ENCODE data around the gene ST6GAL1.

- TF ChIP-seq POLR2AphosphoS5 (IDR thresholded peaks at IDR 0.05; ENCODE audit: low read depth, low read length) (no peak), SIN3A (IDR thresholded peaks at IDR 0.05; ENCODE audit: borderline replicate concordance, insufficient read depth, low read depth, low read length) (no peak)
- TF ChIP-seq, protein P1, sequence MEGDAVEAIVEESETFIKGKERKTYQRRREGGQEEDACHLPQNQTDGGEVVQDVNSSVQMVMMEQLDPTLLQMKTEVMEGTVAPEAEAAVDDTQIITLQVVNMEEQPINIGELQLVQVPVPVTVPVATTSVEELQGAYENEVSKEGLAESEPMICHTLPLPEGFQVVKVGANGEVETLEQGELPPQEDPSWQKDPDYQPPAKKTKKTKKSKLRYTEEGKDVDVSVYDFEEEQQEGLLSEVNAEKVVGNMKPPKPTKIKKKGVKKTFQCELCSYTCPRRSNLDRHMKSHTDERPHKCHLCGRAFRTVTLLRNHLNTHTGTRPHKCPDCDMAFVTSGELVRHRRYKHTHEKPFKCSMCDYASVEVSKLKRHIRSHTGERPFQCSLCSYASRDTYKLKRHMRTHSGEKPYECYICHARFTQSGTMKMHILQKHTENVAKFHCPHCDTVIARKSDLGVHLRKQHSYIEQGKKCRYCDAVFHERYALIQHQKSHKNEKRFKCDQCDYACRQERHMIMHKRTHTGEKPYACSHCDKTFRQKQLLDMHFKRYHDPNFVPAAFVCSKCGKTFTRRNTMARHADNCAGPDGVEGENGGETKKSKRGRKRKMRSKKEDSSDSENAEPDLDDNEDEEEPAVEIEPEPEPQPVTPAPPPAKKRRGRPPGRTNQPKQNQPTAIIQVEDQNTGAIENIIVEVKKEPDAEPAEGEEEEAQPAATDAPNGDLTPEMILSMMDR (IDR thresholded peaks at IDR 0.05): no peak
- TF ChIP-seq, protein P2, sequence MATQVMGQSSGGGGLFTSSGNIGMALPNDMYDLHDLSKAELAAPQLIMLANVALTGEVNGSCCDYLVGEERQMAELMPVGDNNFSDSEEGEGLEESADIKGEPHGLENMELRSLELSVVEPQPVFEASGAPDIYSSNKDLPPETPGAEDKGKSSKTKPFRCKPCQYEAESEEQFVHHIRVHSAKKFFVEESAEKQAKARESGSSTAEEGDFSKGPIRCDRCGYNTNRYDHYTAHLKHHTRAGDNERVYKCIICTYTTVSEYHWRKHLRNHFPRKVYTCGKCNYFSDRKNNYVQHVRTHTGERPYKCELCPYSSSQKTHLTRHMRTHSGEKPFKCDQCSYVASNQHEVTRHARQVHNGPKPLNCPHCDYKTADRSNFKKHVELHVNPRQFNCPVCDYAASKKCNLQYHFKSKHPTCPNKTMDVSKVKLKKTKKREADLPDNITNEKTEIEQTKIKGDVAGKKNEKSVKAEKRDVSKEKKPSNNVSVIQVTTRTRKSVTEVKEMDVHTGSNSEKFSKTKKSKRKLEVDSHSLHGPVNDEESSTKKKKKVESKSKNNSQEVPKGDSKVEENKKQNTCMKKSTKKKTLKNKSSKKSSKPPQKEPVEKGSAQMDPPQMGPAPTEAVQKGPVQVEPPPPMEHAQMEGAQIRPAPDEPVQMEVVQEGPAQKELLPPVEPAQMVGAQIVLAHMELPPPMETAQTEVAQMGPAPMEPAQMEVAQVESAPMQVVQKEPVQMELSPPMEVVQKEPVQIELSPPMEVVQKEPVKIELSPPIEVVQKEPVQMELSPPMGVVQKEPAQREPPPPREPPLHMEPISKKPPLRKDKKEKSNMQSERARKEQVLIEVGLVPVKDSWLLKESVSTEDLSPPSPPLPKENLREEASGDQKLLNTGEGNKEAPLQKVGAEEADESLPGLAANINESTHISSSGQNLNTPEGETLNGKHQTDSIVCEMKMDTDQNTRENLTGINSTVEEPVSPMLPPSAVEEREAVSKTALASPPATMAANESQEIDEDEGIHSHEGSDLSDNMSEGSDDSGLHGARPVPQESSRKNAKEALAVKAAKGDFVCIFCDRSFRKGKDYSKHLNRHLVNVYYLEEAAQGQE (IDR thresholded peaks at IDR 0.05; ENCODE audit: insufficient read depth in 1 of 2, low read depth in 2 of 2, low read length in 1 of 2): no peak
Observed at GRCh38 chr3:187085933-187086332, 155.6 kb downstream of the ST6GAL1 start.
